CD4-positive, alpha-beta T cell (primary cell): ENCODE data around the gene WDR3. TPM values are rescaled to one million over a fixed set of nuclear protein-coding genes. Genes with fewer than 3 reads are reported as not detected.

Experiments
- ATAC-seq: fragments of 200-7000 bp; cut with Tn5 transposase; one replicate; pipeline ENCODE4 v1.10.0; 2022; ENCODE audit warnings: mild to moderate bottlenecking; ENCODE audit not compliant: poor library complexity
- CTCF ChIA-PET: fragments of 350-600 bp; sonication (Branson Sonifier 250); formaldehyde crosslinking; loops from one replicate; lab custom pipeline; 2021; ENCODE audit warnings: antibody characterized with exemption, inconsistent platforms; lab: Charles Lee
- POLR2A ChIA-PET: fragments of 350-600 bp; sonication (Branson Sonifier 250); formaldehyde crosslinking; loops from one replicate; lab custom pipeline; 2021; ENCODE audit warnings: antibody characterized with exemption, inconsistent platforms; lab: Charles Lee
- DNase-seq, 14 experiments: peaks; one replicate each; pipeline ENCODE4 v3.0.0-alpha.2; 2013 to 2020; ENCODE audit warnings: mixed read lengths in 2 of 14
- H3K27ac ChIP-seq, 2 donors: one replicate each; pipeline versions ENCODE4 v1.5.1 to v1.7.0; 2013; ENCODE audit warnings: low read length in 2 of 2, low read depth in 1 of 2, mild to moderate bottlenecking in 1 of 2
- H3K27me3 ChIP-seq, 2 experiments: 1 replicate in 1 of 2; 2 replicates in 1 of 2; pipeline versions ENCODE4 v1.6.1 to v1.7.0; 2013; ENCODE audit warnings: low read length in 2 of 2, control low read depth in 1 of 2, mild to moderate bottlenecking in 1 of 2, moderate library complexity in 1 of 2; ENCODE audit not compliant: insufficient read depth in 2 of 2, control insufficient read depth in 1 of 2
- H3K36me3 ChIP-seq: one replicate; pipeline ENCODE4 v1.6.1; 2013; ENCODE audit warnings: low read length, control low read depth; ENCODE audit not compliant: insufficient read depth
- H3K4me1 ChIP-seq: one replicate; pipeline ENCODE4 v1.6.1; 2013; ENCODE audit warnings: low read length, control low read depth; ENCODE audit not compliant: insufficient read depth
- H3K4me3 ChIP-seq: one replicate; pipeline ENCODE4 v1.5.1; 2013; ENCODE audit warnings: mild to moderate bottlenecking, low read length, moderate library complexity
- H3K9me3 ChIP-seq, 2 experiments: 1 replicate in 1 of 2; 2 replicates in 1 of 2; pipeline versions ENCODE4 v1.6.1 to v1.7.0; 2013; ENCODE audit warnings: low read length in 2 of 2, mild to moderate bottlenecking in 2 of 2, control low read depth in 1 of 2, moderate library complexity in 1 of 2; ENCODE audit not compliant: control insufficient read depth in 1 of 2, insufficient read depth in 1 of 2
- H3K27ac Mint-ChIP-seq: one replicate; pipeline ENCODE4 v1.8.0; 2020; ENCODE audit warnings: mixed read lengths
- H3K27me3 Mint-ChIP-seq: one replicate; pipeline ENCODE4 v1.8.0; 2021; ENCODE audit warnings: mixed read lengths
- H3K36me3 Mint-ChIP-seq: one replicate; pipeline ENCODE4 v1.8.0; 2021; ENCODE audit warnings: low read depth, mixed read lengths
- H3K4me1 Mint-ChIP-seq: one replicate; pipeline ENCODE4 v1.8.0; 2021; ENCODE audit warnings: low read depth, mixed read lengths
- H3K4me3 Mint-ChIP-seq: one replicate; pipeline ENCODE4 v1.8.0; 2020; ENCODE audit warnings: mild to moderate bottlenecking, mixed read lengths
- H3K9me3 Mint-ChIP-seq: one replicate; pipeline ENCODE4 v1.8.0; 2020; ENCODE audit warnings: mixed read lengths
- intact Hi-C, 2 experiments: fragments of 100-400 bp; cut with DNase I in 1 of 2; cut with micrococcal nuclease in 1 of 2; formaldehyde crosslinking; loops; one replicate each; pipeline versions ENCODE4 v1.15.1 to v1.9.0; 2023 to 2025; cut with DNase I, micrococcal nuclease
- total RNA-seq, 174 experiments: library from RNA in 2 of 174; stranded (reverse) in 2 of 174; gene quantifications; one replicate each; pipeline ENCODE4 v1.2.3 and lab custom pipeline; 2021 to 2026
- TF ChIP-seq, protein P1 (sequence below): fragments of 200-600 bp; IDR thresholded peaks from one replicate; pipeline ENCODE4 v1.8.0; 2022; ENCODE audit warnings: antibody characterized with exemption, mild to moderate bottlenecking

Gene WDR3
- total RNA-seq, 2 experiments from 2014 or later: 5.8 to 7.5 TPM

DNA sequence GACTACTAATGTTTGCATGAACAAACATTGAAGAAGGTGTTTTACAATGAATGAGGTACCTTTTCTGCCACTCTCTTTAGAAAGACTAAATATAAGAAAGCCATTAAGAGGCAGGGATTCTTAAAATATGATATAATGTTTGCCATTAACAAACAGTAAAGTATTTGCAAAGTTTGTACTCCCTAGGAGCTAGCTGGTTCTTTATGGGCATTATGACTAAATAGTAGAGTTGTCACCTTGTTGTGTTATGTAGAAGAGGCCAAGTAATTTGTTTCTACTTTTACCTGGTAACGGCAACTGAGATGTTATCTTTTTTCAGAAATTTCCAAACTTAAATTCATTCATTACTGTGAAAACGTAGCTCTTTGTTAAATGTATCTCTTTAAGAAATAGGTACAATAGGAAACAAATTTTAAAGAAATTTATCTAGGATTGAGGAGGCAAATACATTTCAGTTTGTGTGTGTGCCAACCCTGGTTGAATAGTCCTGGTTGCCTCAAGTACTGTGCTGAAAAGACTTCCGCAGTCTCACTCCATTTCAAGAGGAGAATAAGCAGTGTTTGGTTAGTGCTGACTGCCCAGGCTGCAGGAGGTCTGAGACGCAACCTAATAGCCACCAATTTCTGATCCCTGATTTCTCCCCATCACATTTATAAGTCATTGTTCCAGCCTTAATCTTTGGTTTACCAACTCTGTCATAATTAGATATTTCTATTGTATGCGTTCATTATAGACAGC lies 52.1 kb downstream of the WDR3 start:
- no peaks in the 10 kb centered on the region for H3K9me3 Mint-ChIP-seq
- ATAC-seq: no peak
- no peaks in the 10 kb centered on the region for H3K4me1 ChIP-seq

DNA sequence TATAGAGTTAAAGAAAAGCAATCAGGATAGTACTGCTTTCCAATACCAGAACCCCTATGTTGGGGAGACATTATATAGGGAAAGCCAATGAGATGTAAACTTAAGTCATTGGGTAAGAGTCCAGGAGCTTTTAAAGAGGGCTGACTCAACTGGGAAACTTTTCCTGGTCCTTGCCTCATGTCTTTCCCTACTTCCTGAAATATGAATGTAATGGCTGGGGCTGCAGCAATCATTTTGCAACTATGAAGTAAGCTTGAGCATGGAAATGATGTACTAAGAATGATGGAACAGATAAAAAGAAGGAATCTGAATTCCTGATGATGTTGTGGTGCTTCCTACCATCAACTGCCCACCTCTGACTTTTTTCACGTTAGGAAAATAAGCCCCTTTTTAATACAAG lies 55.7 kb downstream of the WDR3 start:
- no peaks in the 10 kb centered on the region for H3K4me1 ChIP-seq
- DNase-seq: no peak
- H3K27me3 Mint-ChIP-seq: peaks cover 63% of the 10 kb centered on the region
- ChIA-PET CTCF (no interaction called here), POLR2A (no interaction called here)
- H3K36me3 Mint-ChIP-seq: no peaks in the 10 kb centered on the region
- no peak overlapping the region for H3K27ac ChIP-seq
- no peaks in the 10 kb centered on the region for H3K4me1 Mint-ChIP-seq
- no peaks in the 10 kb centered on the region for H3K36me3 ChIP-seq
- intact Hi-C loops: no loop called here
- no peak for ATAC-seq
- H3K4me3 Mint-ChIP-seq: no peak overlapping the region
- no peak overlapping the region for H3K4me3 ChIP-seq
- H3K27me3 ChIP-seq: no peaks in the 10 kb centered on the region
- no peaks in the 10 kb centered on the region for H3K9me3 Mint-ChIP-seq
- TF ChIP-seq, protein P1, sequence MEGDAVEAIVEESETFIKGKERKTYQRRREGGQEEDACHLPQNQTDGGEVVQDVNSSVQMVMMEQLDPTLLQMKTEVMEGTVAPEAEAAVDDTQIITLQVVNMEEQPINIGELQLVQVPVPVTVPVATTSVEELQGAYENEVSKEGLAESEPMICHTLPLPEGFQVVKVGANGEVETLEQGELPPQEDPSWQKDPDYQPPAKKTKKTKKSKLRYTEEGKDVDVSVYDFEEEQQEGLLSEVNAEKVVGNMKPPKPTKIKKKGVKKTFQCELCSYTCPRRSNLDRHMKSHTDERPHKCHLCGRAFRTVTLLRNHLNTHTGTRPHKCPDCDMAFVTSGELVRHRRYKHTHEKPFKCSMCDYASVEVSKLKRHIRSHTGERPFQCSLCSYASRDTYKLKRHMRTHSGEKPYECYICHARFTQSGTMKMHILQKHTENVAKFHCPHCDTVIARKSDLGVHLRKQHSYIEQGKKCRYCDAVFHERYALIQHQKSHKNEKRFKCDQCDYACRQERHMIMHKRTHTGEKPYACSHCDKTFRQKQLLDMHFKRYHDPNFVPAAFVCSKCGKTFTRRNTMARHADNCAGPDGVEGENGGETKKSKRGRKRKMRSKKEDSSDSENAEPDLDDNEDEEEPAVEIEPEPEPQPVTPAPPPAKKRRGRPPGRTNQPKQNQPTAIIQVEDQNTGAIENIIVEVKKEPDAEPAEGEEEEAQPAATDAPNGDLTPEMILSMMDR: no peak
- no peak overlapping the region for H3K27ac Mint-ChIP-seq
- no peaks in the 10 kb centered on the region for H3K9me3 ChIP-seq

More for the DNA sequence above, 52.1 kb downstream of the WDR3 start:
- no peak for DNase-seq
- TF ChIP-seq, protein P1: no peak
- no peaks in the 10 kb centered on the region for H3K4me1 Mint-ChIP-seq
- no peak overlapping the region for H3K27ac ChIP-seq
- intact Hi-C loops: no loop called here
- H3K27me3 ChIP-seq: peaks cover 0 to 4% of the 10 kb centered on the region in 2 experiments
- no peaks in the 10 kb centered on the region for H3K36me3 Mint-ChIP-seq
- no peak overlapping the region for H3K4me3 ChIP-seq
- no peaks in the 10 kb centered on the region for H3K36me3 ChIP-seq
- CTCF ChIA-PET: no interaction called here
- no peak overlapping the region for H3K27ac Mint-ChIP-seq
- H3K9me3 ChIP-seq: no peaks in the 10 kb centered on the region
- peaks cover 45% of the 10 kb centered on the region for H3K27me3 Mint-ChIP-seq
- POLR2A ChIA-PET: no interaction called here
- H3K4me3 Mint-ChIP-seq: no peak overlapping the region

DNA sequence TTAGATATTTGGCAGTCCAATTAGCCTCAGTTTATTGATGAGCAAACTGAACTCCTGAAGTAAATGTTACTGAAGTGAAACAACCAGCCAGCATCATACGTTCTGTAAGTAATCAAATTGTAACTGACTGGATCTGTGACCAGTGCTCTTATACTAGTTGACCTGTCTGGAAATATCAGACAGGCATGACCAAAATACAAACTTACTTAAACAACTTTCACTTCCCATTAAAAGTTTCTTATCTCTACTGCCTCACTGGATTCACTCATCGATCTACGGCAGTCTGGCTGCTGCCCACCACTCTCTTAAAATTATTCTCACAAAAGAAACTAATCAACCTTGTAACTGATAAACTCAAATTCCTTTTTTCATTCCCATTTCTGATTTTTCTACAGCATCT lies 56.4 kb downstream of the WDR3 start:
- Histone ChIP-seq H3K36me3 (no peaks in the 10 kb centered on the region), H3K27me3 (no peaks in the 10 kb centered on the region), H3K27ac (no peak overlapping the region), H3K4me1 (no peaks in the 10 kb centered on the region), H3K4me3 (no peak overlapping the region), H3K9me3 (no peaks in the 10 kb centered on the region)
- ChIA-PET CTCF (no interaction called here), POLR2A (no interaction called here)
- Mint-ChIP-seq H3K9me3 (no peaks in the 10 kb centered on the region), H3K4me3 (no peak overlapping the region), H3K27me3 (peaks cover 60% of the 10 kb centered on the region), H3K4me1 (no peaks in the 10 kb centered on the region), H3K36me3 (no peaks in the 10 kb centered on the region), H3K27ac (no peak overlapping the region)
- TF ChIP-seq, protein P1: no peak
- ATAC-seq: no peak
- intact Hi-C loops: no loop called here
- DNase-seq: no peak
